ENCODE measurements around the gene ANKRD13B. TPM values are rescaled to one million over a fixed set of nuclear protein-coding genes. Genes with fewer than 3 reads are reported as not detected.

ANKRD13B gene
- total RNA-seq, 2 experiments from 2014 or later, result 11.3 to 13.6 TPM

DNA sequence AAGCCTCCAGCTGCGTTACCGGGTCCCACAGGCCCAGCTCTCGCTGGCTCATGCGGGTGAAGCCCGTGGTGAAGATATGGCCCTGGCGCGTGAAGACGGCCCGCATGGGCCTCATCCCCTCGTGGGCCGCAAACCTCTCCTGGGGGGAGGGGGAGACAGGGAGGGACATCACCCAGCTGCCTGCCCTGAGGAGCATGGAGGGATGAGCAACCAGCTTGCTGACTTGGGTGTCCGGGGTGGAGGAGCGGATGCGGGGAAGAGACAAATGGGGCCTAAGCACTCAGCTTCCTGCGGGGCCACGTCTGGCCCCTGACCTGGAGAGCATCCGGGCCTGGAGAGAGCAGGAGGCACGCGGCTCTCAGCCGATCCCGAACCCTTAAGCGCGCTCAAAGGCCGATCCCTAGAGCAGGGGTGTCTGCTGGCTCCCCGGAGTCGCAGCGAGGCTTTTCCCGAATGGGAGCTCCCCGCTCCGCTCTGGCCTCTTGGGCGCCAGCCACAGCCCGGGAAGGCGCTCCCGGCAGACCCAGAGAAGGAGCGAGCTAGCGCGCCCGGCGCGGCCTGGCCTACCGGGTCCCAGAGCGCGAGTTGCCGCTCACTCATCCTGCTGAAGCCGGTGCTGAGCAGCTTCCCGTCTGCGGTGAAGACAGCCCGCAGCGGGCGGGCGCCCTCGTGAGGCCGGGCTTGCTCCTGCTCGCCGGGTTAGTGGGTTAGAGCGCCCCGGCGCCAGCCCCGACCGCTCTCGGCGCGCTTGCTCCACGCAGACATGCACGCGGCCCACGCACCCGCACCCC lies 24.7 kb downstream of the ANKRD13B start:
- peak; percentile 92 for DNase-seq
- H3K36me3 Mint-ChIP-seq (ENCODE audit: low read depth), result no peaks in the 10 kb centered on the region
- CTCF ChIA-PET, result interaction anchor here (0.6 to 5.0 kb wide), 50 partner anchors 7 to 508 kb away, joined by 3 to 64 read pairs (median 5); partner anchors contain the start of genes ABHD15, ANKRD13B, NUFIP2 and SSH2
- H3K4me1 Mint-ChIP-seq, result peaks cover 58% of the 10 kb centered on the region
- H3K27me3 Mint-ChIP-seq, result peaks cover 24% of the 10 kb centered on the region
- peak overlapping the region; percentile 75 for H3K4me3 Mint-ChIP-seq
- no peaks in the 10 kb centered on the region for H3K9me3 Mint-ChIP-seq
- H3K27ac Mint-ChIP-seq, result peak overlapping the region; percentile 96
- POLR2A ChIA-PET, result interaction anchor here (0.7 to 6.4 kb wide), 28 partner anchors 9 to 1702 kb away, joined by 3 to 107 read pairs (median 8); partner anchors contain the start of genes ABHD15, ANKRD13B, GIT1 and NUFIP2

DNA sequence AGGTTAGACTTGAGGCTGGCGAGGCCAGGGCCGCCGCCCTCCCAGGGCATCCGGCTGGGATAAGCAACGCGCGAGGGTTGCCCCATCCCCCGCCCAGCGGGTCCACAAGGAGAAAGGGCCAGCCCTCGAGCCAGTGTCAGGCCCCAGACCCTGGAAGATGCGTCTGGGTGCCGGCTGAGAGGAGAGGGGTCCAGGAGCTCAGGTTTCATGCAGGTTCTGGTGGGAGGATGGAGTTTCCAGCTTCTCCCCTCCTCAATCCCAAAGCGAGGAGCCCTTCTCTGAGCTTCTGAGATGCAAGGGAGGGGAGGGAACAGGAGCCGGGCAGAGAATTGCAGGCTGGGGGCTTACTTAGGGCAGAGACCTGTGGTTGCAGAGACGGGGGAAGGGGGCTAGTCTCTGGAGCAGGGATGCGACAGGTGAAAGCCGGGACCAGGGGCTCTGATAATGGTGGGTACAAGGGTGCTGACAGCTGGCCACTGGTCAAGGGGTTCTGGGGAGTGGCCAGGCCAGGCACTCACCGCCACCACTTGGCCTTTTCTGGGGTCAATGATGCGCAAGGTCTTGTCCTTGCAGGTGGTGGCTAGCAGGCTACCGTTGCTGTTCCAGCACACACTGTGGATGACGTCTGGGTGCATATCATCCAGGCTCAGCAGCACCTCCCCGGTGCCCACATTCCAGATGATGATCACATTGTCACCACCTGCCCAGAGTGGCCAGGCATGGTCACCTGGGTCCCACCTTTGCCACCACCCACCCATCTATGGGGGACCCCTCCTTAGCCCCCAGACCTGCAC lies 25.5 kb downstream of the ANKRD13B start:
- Mint-ChIP-seq H3K4me3 (peak overlapping the region; percentile 75), H3K4me1 (peaks cover 65% of the 10 kb centered on the region), H3K9me3 (no peaks in the 10 kb centered on the region), H3K27me3 (peaks cover 24% of the 10 kb centered on the region), H3K27ac (peak overlapping the region; percentile 40), H3K36me3 (ENCODE audit: low read depth) (no peaks in the 10 kb centered on the region)
- ChIA-PET CTCF (interaction anchor here (0.6 to 5.0 kb wide), 35 partner anchors 9 to 507 kb away, joined by 3 to 64 read pairs (median 6); partner anchors contain the start of genes ABHD15, ANKRD13B, SSH2 and TP53I13), POLR2A (interaction anchor here (0.8 to 6.4 kb wide), 19 partner anchors 9 to 437 kb away, joined by 3 to 107 read pairs (median 20); partner anchors contain the start of genes ABHD15, ANKRD13B, GIT1 and SSH2)
- no peak for DNase-seq

DNA sequence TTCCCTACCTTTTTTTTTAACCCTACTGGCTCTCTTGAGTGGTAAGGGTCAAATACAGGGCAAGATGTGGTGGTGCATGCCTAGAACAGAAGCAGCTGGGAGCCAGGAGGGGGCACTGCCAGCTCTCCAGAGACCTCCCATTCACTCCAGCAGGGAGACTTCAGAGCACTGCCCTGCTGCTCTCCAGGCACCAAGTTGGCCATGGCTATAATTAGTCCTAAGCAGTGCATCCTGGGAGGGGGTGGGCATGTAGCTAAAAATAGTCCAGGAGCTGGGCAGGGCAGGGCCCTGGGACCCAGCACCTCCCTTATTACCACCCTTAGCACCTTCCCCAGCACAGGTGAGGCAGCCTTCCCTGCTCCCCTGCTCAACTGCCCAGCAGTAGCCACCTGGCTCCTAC lies 26.3 kb downstream of the ANKRD13B start:
- DNase-seq, result no peak
- Mint-ChIP-seq H3K4me3 (no peak overlapping the region), H3K27ac (no peak overlapping the region), H3K9me3 (no peaks in the 10 kb centered on the region), H3K27me3 (peaks cover 24% of the 10 kb centered on the region), H3K36me3 (ENCODE audit: low read depth) (no peaks in the 10 kb centered on the region), H3K4me1 (peaks cover 66% of the 10 kb centered on the region)
- ChIA-PET CTCF (interaction anchor here (1.2 to 5.0 kb wide), 3 partner anchors 26 to 160 kb away, joined by 3 to 46 read pairs (median 4); partner anchors contain the start of gene ANKRD13B), POLR2A (interaction anchor here (1.2 to 6.4 kb wide), 4 partner anchors 9 to 312 kb away, joined by 4 to 89 read pairs (median 30); partner anchors contain the start of gene ANKRD13B)

DNA sequence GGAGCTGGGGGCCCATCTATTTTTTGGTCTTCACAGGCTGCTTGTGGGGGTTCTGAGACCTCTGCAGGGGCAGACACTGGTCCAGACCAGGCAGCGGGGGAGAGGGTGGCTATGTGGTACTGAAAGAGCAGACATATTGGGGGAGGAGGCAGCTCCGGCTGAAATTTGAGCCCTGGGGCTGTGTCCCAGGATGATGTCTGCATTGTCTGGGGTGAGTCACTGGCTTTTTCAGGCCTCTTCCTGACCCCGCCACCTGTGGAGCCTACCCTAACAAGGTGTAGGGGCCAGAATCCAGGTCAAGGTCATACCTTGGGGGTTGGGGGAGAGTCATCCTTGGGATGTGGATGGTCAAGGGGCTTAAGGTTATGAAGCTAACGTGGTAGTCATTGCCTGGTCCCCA lies 27.3 kb downstream of the ANKRD13B start:
- no peak for DNase-seq
- no peaks in the 10 kb centered on the region for H3K9me3 Mint-ChIP-seq
- peaks cover 3% of the 10 kb centered on the region for H3K36me3 Mint-ChIP-seq (ENCODE audit: low read depth)
- H3K27me3 Mint-ChIP-seq, result peaks cover 24% of the 10 kb centered on the region
- no peak overlapping the region for H3K4me3 Mint-ChIP-seq
- POLR2A ChIA-PET, result interaction anchor here (0.6 kb wide), 1 partner anchor 250 kb away, joined by 3 read pairs; no protein-coding TSS in a partner anchor
- peaks cover 66% of the 10 kb centered on the region for H3K4me1 Mint-ChIP-seq
- H3K27ac Mint-ChIP-seq, result no peak overlapping the region
- CTCF ChIA-PET, result interaction anchor here (0.6 to 1.3 kb wide), 3 partner anchors 27 to 438 kb away, joined by 3 read pairs; partner anchors contain the start of gene ANKRD13B

DNA sequence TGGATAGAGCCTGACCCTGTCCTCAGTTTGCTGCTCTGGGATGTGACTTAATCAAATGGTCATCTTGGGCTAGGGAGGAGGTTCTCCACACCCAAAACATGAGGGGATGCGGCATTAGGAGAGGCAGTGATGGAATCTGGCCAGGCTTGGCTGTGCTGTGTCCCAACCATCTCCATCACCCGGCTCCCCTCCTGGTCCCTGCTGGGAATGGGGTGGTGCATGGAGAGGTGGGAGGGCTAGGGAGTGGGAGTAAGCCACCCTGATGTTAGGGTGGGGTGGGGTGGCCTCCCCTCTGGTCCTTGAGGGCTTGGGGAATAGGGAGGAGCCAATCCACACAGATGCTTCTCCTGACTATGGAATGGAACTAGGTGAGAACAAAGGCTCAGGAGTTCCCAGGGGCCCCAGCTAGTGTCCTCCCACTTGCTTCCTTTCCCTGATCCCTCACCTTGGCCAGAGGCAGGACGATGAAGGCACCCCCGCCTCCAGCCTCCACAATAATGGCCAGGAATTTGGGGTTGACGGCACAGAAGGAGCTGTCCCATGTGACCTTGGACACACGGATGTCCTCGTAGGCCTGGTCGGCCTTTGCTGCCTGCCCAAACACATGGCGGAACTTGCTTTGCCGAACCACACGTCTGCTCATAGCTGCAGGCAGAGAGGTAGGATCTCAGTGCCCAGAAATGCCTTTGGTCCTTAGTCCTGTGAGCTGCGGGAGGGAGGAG lies 28.0 kb downstream of the ANKRD13B start:
- POLR2A ChIA-PET, result interaction anchor here (0.6 kb wide), 1 partner anchor 251 kb away, joined by 3 read pairs; no protein-coding TSS in a partner anchor
- H3K27me3 Mint-ChIP-seq, result peaks cover 24% of the 10 kb centered on the region
- H3K4me3 Mint-ChIP-seq, result peak overlapping the region; percentile 19
- H3K4me1 Mint-ChIP-seq, result peaks cover 67% of the 10 kb centered on the region
- H3K36me3 Mint-ChIP-seq (ENCODE audit: low read depth), result peaks cover 9% of the 10 kb centered on the region
- no peaks in the 10 kb centered on the region for H3K9me3 Mint-ChIP-seq
- no peak overlapping the region for H3K27ac Mint-ChIP-seq
- no peak for DNase-seq
- CTCF ChIA-PET, result no interaction called here

DNA sequence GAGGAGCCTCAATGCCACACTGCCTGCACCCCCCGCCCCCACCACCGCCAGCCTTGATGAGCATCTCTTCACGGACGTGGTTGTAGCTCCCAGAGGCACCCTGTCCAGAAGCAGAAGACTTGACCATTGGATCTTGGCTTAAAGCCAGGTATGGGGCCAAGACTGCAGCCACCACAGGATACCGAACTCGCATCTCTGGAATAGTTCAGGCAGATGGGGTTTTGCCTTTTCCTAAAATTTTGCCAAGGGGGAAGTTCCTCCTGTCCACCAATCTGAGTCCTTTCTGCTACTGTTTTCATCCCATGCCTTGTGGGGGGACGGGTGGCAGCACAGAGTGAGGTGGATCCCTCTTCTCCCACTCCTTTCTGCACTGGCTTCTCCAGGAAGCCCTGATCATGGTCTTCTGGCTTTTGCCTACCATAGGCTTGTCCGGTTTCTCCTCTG lies 28.8 kb downstream of the ANKRD13B start:
- no peak for DNase-seq
- peaks cover 62% of the 10 kb centered on the region for H3K4me1 Mint-ChIP-seq
- H3K9me3 Mint-ChIP-seq, result no peaks in the 10 kb centered on the region
- ChIA-PET POLR2A (no interaction called here), CTCF (no interaction called here)
- H3K27me3 Mint-ChIP-seq, result peaks cover 17% of the 10 kb centered on the region
- no peak overlapping the region for H3K27ac Mint-ChIP-seq
- peaks cover 10% of the 10 kb centered on the region for H3K36me3 Mint-ChIP-seq (ENCODE audit: low read depth)
- peak overlapping the region; percentile 72 for H3K4me3 Mint-ChIP-seq

DNA sequence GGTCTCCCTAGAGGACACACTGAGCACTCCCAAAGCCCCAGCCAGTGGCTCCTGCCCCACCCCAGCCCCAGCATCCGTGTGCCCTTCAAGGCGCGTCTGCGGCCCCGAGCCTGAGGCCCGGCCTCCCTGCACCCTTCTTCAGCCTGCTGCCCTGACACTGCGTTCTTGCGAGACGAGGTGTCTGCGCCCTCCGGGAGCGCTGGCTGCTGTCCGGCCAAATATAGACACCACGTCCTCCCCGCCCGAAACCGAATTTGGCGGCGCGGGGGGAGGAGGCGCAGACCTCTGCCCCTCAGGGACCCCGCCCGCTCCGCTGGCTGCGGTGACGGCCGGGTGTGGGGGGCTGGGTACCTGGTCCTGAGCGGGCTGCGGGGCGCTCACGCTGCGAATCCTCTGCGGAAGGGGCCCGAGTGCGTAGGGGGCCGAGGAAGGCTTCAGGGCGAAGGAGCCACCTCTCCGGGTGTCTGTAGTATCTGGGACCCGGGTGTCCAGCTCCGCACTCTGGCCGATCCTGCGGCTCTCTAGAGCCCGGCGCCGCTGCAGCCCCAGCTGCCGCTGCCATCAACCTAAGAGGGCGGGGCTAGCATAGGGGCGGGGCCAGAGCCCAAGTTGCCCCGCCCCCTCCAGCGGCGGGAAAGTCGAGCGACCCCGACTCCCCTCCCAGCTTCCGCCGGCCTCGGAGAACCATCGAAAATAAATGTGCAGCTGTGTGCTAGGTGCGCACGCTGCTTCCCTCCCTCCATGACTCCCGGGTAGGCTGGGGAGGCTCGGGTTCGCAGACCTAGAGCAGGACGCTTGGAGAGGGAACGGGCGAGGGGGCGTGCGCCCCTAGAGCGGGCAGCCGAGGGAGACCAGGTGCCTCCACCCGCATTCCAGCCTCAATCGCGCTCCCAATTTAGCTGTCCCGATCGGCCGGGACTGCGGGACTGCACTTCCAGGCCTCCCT lies 29.7 kb downstream of the ANKRD13B start, which contains the start of gene CORO6:
Gene CORO6 (minus strand): TSS at position 576 of the 946 bp plus-strand sequence. CDS start 1,491 bp downstream, outside the sequence.
- Mint-ChIP-seq H3K27me3 (peaks cover 14% of the 10 kb centered on the region), H3K27ac (no peak within 1 kb of the TSS), H3K4me3 (peak within 1 kb of the TSS; percentile 72), H3K9me3 (no peaks in the 10 kb centered on the region), H3K36me3 (ENCODE audit: low read depth) (peaks cover 10% of the 10 kb centered on the region), H3K4me1 (peaks cover 55% of the 10 kb centered on the region)
- POLR2A ChIA-PET, result interaction anchor here (1.2 to 1.3 kb wide), 3 partner anchors 17 to 56 kb away, joined by 3 to 5 read pairs (median 3); partner anchors contain the start of gene ABHD15
- CTCF ChIA-PET, result interaction anchor here (1.0 to 2.9 kb wide), 2 partner anchors 17 to 157 kb away, joined by 6 to 9 read pairs; no protein-coding TSS in a partner anchor
- DNase-seq, result peak; percentile 59

DNA sequence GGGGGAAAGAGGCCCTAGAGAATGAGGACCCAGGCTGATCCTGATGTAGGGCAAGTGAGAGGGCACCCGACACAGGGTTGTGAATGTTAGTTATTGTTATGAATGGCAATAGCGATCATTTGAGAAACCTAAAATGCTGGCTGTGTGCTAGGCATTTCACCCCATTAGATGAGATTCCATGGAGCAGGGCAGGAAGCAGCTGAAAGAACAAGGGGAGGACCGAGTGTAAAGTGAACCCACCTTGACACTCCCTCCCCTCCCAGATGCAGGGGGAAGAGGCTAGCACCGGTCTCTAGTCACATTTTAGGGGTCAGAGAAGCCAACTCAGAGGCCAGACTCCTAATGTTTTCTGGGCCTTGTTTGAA lies 30.3 kb downstream of the ANKRD13B start:
- H3K4me3 Mint-ChIP-seq, result no peak overlapping the region
- no peak for DNase-seq
- ChIA-PET POLR2A (interaction anchor here (1.2 to 1.3 kb wide), 3 partner anchors 16 to 56 kb away, joined by 3 to 5 read pairs (median 3); partner anchors contain the start of gene ABHD15), CTCF (interaction anchor here (1.0 to 2.9 kb wide), 2 partner anchors 16 to 156 kb away, joined by 6 to 9 read pairs; no protein-coding TSS in a partner anchor)
- H3K9me3 Mint-ChIP-seq, result no peaks in the 10 kb centered on the region
- H3K4me1 Mint-ChIP-seq, result peaks cover 51% of the 10 kb centered on the region
- no peak overlapping the region for H3K27ac Mint-ChIP-seq
- H3K27me3 Mint-ChIP-seq, result peaks cover 14% of the 10 kb centered on the region
- H3K36me3 Mint-ChIP-seq (ENCODE audit: low read depth), result peaks cover 10% of the 10 kb centered on the region

DNA sequence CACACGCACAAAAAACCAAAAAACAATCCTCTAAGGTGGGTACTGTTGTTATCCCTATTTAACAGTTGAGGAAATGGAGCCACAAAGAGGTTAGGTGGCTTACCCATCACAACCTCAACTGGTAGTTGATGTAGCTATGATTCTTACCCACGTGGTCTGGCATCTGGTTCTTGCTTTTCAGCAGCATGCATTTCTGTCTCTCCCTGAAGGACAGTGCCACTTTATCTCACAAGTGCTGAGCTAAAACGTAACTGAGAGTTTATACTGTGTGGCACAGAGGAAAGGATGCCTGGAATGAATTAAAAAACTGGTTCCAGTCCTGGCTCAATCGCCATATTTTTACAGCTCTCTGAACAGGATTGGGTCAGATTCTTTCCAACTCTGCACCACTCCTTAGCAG lies 31.7 kb downstream of the ANKRD13B start:
- DNase-seq, result no peak

DNA sequence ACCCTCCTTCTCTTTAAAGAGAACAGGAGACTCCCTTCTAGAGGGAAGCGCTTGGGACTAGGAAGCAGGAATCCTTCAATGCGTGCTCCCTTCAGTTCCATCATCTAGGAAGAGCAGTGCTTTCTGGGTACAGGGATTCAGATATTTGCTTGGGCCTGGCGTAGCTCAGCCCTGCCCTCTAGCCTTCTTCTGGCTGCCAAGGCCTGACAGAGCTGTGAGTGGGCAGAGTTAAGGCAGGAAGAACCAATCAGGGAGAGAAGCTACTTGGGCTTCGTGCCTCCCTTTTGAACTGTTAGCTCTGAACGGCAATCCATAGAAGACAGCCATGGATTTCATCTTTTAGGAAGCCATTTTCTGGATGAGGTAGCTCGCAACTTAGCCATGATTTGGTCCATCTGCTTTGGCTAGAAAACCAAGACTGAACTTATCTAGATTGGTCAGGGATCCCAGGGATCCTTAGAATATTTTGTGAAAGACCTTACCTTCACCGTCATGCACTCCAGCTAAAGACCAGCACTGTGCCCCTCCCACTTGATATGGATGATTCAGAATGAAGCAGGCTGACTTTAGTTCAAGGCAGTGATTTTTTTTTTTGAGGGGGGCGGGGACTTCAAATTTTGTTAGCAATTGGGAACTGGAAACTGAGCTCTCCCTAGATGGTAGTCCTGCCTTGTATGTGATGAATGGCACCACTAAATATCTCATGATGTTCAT lies 32.3 kb downstream of the ANKRD13B start:
- peaks cover 19% of the 10 kb centered on the region for H3K36me3 Mint-ChIP-seq (ENCODE audit: low read depth)
- H3K4me1 Mint-ChIP-seq, result peaks cover 51% of the 10 kb centered on the region
- ChIA-PET POLR2A (interaction anchor here (0.7 to 1.9 kb wide), 4 partner anchors 8 to 57 kb away, joined by 3 to 8 read pairs (median 5); no protein-coding TSS in a partner anchor), CTCF (interaction anchor here (0.6 to 2.9 kb wide), 7 partner anchors 8 to 165 kb away, joined by 3 to 11 read pairs (median 6); partner anchors contain the start of gene ABHD15)
- H3K9me3 Mint-ChIP-seq, result no peaks in the 10 kb centered on the region
- no peak overlapping the region for H3K4me3 Mint-ChIP-seq
- H3K27ac Mint-ChIP-seq, result no peak overlapping the region
- DNase-seq, result no peak
- H3K27me3 Mint-ChIP-seq, result peaks cover 9% of the 10 kb centered on the region

More for the DNA sequence above, 31.7 kb downstream of the ANKRD13B start:
- Mint-ChIP-seq H3K9me3 (no peaks in the 10 kb centered on the region), H3K27me3 (peaks cover 12% of the 10 kb centered on the region), H3K4me1 (peaks cover 45% of the 10 kb centered on the region), H3K36me3 (ENCODE audit: low read depth) (peaks cover 16% of the 10 kb centered on the region), H3K4me3 (no peak overlapping the region), H3K27ac (no peak overlapping the region)
- POLR2A ChIA-PET, result interaction anchor here (0.7 to 1.9 kb wide), 4 partner anchors 9 to 57 kb away, joined by 3 to 8 read pairs (median 5); no protein-coding TSS in a partner anchor
- CTCF ChIA-PET, result interaction anchor here (0.6 to 2.9 kb wide), 7 partner anchors 8 to 166 kb away, joined by 3 to 11 read pairs (median 6); partner anchors contain the start of gene ABHD15

Data from activated CD4-positive, alpha-beta memory T cell treated with anti-CD3 and anti-CD28 coated beads, Interleukin-2, amount 10 ng/mL, durations not matched to agents 7 days and 5 days (primary cell).